ENCODE data around the gene AP2A2.

AP2A2 gene

DNA sequence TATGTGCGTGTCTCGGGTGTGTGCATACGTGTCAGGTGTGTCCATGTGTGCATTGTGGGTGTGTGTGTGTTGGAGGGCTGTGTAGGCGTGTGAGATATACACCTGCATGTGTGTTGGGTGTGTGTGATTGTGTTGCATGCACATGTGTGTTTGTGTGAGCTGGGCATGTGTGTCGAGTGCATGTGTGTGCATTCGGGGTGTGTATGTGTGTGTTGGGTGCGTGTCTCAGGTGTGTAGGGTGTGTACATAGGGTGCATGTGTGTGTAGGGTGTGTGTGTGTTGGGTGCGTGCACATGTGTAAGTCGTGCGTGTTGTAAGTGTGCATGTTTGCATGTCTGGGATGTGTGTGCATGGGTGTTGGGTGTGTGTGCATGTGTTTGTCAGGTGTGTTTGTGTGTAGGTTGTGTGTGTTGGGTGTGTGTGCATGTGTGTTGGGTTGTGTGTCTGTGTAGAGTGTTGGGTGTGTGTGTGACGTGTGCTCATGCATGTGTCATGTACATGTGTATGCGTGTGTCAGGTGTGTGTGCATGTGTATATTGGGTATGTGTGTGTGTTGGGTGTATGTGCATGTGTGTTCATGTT, 106.7 kb downstream of the AP2A2 start:
- no peak for DNase-seq

DNA sequence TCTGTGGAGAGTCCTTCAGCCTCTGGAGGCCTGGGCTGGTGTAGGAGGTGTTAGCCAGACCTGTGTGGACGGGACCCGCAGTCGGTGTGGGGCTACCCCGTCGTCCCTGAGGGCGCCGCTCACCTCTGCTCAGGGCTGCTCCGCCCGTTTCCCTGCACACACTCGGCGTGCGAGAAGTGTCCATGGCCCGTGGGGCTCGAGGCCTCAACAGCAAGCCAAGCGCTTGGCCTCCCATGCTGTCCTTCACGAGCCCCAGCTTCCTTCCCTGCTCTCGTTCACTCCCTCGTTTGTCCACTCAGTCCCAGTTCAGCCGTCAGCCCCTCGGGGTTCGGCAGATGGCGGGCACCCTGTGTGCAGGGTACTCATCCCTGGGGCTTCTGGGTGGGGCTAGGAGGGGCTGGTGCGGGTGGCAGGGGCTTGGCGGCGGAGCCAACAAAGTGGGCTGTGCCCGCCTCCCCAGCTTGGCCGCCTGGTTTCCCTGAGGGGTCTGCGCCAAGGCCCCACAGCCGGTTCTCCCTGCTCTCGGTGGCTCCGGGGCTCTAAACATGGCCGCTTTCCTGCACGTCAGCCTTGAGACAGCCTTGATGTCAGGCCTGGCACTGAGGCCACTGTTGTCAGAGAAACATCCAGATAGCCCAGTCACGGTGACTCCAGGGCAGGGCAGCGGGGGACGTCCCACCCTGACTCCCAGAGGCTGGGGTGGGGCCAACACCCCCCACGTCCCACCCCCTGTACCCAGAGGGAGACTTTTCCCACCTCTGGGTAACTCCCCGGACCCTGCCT, 107.5 kb downstream of the AP2A2 start:
- DNase-seq, result no peak

DNA sequence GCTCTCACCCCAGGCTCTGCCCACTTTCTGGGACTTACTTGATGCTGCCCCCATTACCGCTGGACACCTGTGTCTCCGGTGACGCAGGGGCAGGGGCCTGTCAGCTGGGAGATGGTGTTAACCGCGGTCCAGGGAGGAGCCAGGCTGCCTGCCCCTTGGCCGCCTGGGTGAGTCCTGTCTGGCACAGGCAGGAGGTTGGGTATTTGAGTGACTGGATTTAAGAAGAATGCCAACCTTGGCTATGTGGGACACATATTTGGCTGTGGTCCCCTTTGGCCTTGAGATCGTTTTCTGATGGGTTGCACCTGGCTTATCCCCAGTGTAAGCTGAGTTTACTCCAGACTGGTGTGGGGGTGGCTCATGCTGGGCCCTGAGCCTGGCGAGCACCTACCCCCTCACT, 108.3 kb downstream of the AP2A2 start:
- DNase-seq, result no peak

DNA sequence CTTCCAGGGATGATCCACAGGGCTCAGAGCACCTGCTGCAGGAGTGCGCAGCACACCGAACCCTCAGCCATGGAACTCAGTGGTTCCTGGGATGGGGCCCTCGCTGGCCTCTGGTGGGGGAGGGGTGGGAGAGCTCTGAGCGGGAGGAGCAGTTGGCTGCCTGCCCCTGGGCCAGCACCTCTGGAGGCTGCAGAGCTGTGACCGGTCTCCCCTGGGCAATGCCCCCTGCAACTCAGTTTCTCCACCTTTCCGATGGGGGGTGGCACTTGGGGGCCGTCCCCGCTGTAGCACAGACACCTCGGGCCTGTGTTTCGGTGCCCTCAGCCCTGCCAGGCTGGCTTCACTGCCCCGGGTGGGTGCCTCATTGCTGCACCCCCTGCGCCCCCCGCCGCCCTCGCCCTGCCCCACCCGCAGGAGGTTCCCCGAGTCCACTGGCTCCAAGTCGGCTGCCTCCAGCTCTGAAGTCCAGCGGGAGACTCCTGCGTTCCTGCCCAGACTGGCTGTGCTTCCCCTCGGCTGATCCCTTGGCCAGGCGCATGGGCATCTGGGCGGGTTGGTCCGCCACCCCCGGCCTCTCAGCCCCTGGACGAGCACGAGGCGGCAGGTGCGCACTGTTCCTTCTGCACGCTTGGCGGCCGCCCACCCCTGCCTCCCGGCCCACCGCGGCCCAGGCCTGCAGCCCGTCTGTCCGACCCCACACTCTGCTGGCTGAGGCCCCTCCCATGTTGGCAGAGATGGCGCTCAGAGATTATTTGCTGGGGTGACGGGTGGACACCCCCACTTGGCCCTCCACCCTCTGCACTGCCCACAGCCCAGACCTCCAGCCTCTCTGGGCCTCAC, 109.0 kb downstream of the AP2A2 start:
- DNase-seq, result no peak

DNA sequence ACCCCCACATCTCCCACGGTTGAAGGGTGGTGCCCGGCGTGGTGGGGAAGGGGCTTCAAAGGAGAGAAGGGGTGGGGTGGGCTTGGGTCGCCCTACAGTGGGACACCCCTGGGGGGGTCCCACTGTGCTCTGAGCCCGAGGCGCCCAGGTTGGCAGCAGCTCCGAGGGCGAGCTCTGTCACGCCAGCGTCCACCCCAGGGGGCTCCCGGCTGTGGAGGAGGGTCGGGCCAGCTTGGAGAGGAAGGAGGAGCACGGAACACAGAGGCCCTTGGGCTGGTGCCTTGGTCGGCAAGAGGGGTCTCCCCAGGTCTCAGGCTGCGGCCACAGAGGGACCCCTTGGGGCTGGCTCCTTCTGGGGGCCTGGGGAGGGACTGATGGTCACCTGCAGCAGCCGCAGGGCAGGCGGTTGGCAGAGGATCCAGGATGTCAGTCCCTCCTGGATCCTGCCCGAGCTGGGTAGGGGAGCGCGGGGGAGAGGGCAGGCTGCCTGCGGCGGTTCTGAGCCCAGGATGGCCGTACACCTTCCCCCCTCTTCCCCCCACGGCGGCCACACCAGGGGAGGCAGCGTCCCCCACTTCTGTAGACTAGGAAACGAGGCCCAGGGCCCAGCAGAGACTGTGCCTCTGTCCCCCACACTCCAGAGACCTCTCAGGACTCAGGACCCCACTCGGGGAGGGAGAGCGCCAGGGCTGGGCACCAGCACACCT, 110.1 kb downstream of the AP2A2 start:
- DNase-seq, result no peak

DNA sequence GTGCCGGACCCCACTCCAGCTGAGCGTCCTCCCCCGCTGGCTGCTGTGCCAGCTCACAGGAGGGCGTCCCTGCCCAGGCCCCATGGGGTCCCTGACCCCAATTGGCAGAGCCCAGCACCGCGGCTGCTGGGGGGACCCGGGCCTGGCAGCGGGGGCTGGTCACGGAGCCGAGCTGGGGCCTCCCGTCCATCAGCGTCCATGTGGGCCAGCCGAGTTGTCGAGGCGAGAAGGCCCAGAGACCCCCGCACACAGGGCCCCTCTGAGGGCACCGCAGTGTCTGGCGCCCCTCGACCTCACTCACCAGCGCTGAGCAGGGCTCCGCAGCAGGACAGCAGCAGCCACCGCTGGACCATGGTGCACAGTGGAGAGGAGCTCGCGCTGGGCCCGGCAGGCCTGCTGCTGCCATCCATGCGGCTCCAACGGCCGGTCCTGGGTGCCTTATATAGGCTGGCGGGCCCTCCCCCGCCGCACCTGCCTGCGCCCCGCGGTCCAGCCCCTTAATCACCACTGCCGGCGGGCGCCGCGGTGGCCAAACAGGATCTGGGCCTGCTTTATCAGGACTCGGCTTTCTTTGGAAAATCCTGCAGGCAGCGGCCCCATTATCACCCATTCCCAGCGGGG, 110.7 kb downstream of the AP2A2 start, which contains the start of gene MUC6:
MUC6 (minus strand) TSS at position 416 of the 621 bp plus-strand sequence; CDS start at position 353, 63 bp downstream.
- no peak for DNase-seq

DNA sequence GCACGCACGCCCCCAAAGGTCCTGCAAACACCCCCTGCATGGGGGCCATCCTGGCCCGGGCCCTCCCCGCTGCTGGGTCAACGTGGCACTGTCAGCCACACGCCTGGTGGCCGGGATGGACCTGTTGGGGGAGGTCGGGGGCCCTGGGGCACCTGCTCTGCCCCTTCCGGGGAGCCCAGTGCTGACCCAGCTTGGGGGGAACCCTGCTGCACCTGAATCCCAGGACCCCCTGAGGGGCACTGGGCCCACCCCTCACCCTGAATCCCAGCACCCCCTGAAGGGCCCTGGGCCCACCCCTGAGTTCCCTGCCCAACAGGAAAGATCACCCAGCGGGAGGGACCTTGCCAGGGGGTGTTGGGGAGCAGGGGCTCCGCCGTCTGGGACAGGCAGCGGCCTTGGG, 111.3 kb downstream of the AP2A2 start:
- no peak for DNase-seq

DNA sequence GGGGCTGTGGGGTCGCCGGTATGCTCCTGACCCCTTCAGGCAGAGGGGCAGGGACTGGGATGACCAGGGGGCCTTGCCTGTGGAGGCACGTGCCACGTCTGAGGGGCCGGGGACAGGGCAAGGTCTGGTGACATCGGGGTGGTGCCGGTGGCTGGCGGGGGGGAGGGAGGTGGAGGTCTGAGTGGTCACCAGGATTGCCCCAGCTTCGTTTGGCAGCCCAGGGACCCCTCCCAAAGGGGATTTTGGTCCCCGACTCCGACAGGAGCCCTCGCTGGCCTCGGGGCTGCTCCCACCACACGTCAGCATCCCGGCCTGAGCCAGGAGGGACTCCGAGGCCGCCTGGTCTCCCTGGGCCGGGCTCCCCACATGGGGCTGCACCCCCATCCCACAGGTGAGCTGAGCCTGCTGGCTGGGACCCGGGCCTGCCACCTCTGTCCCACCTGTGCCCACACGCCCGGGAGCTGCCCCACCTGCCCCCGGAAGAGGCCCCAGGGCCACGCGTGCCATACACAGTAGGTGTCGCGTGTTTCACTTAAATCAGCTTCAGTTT, 111.9 kb downstream of the AP2A2 start:
- DNase-seq, result no peak

DNA sequence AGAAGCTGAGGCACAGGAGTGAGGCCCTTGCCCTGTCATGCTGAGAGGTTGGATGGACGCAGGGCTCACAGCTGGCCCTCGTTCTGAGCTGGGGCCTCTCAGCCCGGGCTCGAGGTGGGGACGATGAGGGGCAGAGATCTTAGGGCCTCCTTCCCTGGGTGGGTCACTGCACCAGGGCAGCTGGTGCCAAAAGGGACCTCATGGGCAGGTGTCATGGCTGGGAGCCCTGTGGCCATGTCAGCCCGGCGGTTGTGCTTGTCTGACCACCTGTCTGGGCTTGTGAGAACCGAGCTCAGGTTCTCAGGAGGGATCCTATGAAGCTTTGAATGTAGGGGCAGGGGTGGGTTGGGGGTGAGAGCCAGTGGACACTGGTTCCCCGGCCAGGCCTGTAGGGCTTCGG, 112.7 kb downstream of the AP2A2 start:
- no peak for DNase-seq

DNA sequence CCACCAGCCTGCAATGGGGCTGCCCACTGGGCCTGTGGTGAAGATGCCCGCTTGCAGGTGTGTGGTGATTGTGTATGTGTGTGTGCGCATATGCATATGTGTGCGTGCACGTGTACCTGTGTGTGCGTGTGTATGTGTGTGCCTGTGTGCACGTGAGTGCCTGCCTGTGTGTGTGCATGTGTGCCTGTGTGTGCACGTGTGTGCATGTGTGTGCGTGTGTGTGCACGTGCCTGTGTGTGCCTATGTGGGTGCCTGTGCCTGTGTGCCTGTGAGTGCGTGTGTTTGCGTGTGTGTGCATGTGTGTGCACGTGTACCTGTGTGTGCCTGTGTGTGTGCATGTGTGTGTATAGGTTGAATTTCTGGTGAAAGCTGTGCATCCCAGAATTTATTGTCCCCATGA, 113.3 kb downstream of the AP2A2 start:
- DNase-seq, result no peak

DNA sequence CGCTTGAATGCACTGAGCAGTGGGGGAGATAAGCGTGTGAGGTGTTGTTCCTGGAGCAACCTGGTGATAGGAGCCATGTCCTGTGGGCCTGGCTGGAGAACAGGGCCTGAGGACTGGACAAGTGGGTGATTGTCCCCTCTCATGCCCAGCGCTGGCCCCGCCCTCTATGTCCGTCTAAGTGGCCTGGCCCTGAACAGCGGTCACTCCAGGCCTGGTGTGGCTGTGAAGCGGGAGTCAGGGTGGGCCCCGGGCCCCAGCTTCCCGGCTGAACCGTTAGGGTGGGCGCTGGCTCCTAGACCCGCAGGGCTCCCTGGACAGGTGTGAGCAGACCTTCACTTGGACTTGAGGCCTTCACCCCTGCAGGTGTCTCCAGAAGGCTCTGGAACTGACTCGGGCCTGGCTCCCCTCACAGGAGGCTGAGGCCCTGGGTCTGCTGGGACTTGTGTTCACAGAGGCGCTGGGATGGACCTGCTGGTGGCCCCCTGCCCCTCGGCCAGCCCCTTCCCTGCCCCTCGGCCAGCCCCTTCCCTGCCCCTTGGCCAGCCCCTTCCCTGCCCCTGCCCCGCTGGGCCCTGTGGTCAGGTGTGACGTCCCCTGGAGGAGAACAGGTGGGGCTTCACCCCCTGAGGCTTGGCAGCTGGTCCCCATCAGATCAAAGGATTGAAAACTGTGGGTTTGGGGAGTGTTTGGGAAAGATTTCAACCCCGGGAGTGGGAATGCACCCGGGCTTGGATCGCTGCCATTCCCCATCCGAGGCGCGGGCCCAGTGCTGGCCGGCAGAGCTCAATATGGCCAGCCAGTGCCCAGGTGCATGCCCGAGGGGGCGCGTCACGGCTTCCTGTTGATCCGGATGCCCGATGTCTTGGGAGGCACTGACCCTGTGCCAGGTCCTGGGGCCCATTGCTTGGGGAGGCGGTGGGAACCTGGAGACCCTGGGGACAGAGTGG, 114.1 kb downstream of the AP2A2 start:
- no peak for DNase-seq

DNA sequence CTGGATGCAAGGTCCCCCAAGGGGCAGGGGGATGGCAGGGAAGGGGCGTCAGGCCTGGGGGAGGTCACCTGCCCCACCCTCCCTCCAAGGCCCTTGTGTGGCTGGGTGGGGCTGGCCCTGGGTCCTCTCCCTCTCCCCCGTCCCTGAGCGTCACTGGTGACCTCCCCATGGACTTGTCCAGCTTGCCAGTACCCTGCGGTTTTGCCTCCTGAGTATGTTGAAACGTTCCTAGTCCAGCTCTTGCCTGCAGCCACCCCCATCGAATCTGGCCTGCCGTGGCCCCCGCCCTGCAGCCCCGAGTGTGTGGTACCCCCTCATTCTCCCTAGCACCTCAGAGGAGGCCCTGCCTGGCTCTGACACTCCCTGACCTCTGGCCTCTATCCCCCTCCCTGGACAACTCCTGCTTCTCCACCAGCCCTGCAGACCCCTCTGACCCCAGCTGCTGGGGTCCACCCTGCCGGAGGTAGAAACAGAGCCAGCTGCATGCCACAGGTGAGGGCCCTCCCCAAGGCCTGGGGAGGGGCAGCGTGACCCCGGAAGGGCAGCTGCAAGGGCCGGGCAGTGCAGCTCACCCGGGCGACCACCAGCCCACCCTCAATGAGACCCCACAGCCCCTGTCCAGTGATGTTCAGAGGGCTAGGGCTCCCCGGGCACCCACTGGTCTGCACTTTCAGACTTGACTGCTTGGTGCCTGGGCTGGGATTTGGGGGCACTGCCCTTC, 114.9 kb downstream of the AP2A2 start:
- no peak for DNase-seq

DNA sequence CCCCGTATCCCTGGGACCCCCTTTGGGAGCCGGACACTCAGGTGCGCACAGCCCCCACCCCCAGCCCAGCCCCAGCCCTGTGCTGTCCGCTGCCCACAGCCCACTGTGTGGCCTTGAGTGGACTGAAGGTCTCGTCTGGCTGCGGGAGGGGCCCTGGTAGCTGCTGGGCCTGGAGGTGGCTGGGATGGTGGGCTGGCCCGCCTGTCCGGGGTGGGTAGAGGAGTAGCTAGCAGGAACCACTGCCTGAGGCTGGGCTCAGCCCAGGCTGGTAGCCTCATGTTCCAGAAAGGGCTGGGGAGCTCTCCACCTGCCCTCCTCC, 115.4 kb downstream of the AP2A2 start:
- DNase-seq, result no peak

DNA sequence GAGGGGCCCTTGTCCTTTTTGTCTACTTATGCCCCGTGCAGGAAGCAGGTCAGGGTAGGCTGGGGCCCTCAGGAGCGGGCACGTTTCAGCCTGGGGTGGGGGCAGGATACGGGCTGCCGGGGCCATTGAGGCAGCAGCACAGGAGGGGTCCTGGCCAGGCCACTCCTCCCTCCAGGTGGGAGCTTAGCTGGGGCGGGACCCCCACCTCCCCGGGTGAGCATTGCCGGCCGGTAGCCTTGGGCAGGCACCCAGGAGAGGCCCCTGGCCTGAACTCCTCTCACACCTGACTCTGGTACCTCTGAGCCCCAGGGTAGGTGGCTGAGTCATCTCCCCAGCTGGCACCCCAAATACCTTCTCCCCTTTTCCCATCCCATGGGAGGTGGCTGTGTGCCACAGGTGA, 115.8 kb downstream of the AP2A2 start:
- no peak for DNase-seq

DNA sequence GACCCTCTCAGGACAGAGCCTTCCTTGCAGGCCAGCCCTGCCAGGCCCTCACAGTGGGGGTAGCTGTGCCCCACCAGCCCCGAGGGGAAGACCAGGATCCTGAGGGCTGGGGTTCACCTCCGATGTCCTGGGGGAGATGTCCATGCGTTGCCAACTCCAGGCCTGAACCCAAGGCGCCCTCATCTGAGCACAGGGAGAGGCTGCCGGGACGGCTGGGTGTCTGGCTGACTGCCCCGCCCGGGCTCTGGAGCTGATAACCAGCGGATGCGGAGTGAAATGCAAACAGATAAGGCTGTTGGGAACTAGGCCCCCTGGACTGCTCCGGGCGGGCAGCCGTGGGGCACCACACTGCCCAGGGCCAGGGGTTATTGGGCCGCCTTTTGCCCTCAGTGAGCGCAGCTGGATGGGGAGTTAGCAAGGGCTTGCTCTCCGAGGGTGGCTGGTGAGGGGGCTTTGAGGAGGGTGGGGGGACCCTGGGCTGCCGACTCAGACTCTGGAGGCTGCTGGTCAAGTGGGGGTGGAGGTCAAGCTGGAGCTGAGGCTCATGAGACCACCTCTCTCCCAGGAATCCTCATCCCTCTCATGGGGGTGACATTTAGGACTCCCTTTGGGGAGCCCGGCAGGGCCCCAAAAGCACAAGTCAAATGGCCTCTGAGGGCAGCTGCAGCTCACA, 116.4 kb downstream of the AP2A2 start:
- DNase-seq, result no peak

DNA sequence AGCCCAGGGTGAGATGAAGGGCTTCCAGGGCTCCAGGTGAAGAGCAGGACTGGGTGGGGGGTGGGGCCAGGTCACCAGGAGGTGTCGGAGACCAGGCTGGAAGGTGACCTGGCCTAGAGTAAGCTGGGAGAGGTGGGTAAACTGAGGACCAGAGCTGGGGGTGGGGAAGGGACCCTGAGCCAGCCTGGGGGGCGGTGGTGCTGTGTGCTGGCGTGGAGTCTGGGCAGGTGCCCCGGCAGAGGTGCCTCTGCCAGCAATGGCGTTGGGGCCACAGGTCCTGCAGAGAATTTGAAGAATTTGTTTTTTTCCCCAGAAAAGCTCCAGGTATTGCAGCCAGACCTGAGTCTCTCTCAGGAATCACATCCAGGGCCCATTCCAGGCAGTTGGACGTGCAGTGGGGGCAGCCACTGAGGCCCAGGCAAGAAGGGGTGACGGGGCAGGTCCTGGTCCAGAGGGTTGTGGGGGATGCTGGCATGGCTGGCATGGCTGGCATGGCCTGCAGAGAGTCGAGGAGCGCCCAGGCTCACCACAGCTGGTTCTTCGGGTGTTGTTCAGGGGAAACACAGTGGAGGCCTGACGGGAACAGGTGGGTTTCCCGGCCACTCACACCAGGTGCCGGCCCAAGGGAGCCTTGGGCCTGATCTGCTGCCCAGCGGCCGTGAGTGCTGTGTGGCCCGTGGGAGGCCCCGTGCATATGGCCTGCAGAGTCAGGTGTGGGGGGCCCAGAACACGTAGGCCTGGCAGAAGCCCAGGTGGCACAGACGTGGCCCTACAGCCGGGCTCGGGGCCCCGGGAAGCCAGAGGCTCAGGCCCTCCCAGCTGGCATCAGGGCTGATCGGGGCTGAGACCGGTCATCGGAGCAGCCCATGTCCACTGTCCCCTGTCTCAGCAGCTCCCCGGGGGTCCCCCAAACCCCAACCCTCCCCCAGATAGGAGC, 117.2 kb downstream of the AP2A2 start:
- no peak for DNase-seq

DNA sequence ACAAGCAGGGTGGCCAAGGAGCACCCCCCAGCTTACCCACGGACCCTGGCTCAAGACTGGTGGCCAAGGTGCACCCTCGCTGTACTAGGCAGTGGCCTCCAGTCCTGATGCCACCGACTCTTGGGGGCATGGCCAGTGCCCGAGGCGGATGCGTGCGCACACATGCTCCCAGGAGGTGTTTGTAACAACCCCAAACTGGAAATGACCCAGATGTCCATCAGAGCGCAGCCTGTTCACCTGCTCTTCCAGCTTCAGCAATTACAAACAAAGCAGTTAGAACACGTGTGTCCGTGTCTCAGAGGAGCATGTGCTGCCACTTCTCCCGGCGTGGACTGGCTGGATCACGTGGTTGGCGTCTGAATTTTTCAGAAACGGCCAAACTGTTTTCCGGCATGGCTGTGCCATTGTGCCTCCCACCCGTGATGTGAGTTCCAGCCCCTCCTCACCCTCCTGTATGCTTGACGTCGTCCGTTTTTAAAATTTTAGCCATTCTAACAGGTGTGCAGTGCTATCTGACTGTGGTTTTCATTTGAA, 118.0 kb downstream of the AP2A2 start:
- no peak for DNase-seq

DNA sequence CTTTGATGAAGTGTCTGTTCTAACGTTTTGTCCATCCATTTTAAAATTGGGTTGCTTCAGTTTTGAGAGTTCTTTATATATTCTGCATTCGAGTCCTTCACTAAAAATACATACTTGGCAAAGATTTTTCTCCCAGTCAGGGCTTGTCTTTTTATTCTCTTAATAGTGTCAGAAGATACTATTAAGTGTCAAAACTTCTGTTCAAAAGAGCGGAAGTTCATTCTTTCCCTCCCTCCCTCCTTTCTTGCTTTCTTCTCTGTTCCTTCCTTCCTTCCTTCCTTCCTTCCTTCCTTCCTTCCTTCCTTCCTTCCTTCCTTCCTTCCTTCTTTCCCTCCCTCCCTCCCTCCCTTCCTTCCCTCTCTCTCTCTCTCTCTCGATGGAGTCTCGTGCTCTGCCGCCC, 118.5 kb downstream of the AP2A2 start:
- DNase-seq, result no peak

Data from stimulated activated CD4-positive, alpha-beta T cell treated with anti-CD3 and anti-CD28 coated beads, Interleukin-4, amount 100 ng/mL, for 4 hours (primary cell).